ENCODE data around the gene GPR142. TPM values are rescaled to one million over a fixed set of nuclear protein-coding genes. Genes with fewer than 3 reads are reported as not detected.
"Not testable (repeated sequence)": the region's sequence is repeated elsewhere in the genome, so short reads cannot be mapped to it uniquely, and the experiment has no call there.

The GPR142 gene
- total RNA-seq, 1 experiment from 2014 or later = not detected

GRCh38 chr17:74389084-74389753 lies 21.9 kb downstream of the GPR142 start:
- DNase-seq (ENCODE audit: low spot score) = peak; percentile 74
- in situ Hi-C loops (cut with HindIII; ENCODE audit: low sequenced_read_pairs) = no loop called here

GRCh38 chr17:74389937-74390679 lies 22.8 kb downstream of the GPR142 start:
- in situ Hi-C loops (cut with HindIII; ENCODE audit: low sequenced_read_pairs) = no loop called here
- DNase-seq (ENCODE audit: low spot score) = no peak

- in situ Hi-C loops (cut with HindIII; ENCODE audit: low sequenced_read_pairs) = no loop called here
- DNase-seq (ENCODE audit: low spot score) = peak; percentile 47
These were observed 23.7 kb downstream of the GPR142 start for GRCh38 chr17:74390680-74391653.

- in situ Hi-C loops (cut with HindIII; ENCODE audit: low sequenced_read_pairs) = no loop called here
- peak; percentile 71 for DNase-seq (ENCODE audit: low spot score)
These were observed 24.5 kb downstream of the GPR142 start for GRCh38 chr17:74391771-74392170.

GRCh38 chr17:74392848-74393247 lies 25.5 kb downstream of the GPR142 start:
- in situ Hi-C loops (cut with HindIII; ENCODE audit: low sequenced_read_pairs) = no loop called here
- peak; percentile 82 for DNase-seq (ENCODE audit: low spot score)

- in situ Hi-C loops (cut with HindIII; ENCODE audit: low sequenced_read_pairs) = no loop called here
- peak; percentile 91 for DNase-seq (ENCODE audit: low spot score)
These were observed 26.1 kb downstream of the GPR142 start for GRCh38 chr17:74393346-74393942.

- DNase-seq (ENCODE audit: low spot score) = no peak
- in situ Hi-C loops (cut with HindIII; ENCODE audit: low sequenced_read_pairs) = no loop called here
These were observed 27.1 kb downstream of the GPR142 start for GRCh38 chr17:74394275-74394950.

GRCh38 chr17:74394977-74395376 lies 27.7 kb downstream of the GPR142 start:
- DNase-seq (ENCODE audit: low spot score) = peak; percentile 92
- in situ Hi-C loops (cut with HindIII; ENCODE audit: low sequenced_read_pairs) = no loop called here

GRCh38 chr17:74396567-74396966 lies 29.3 kb downstream of the GPR142 start:
- DNase-seq (ENCODE audit: low spot score) = no peak
- in situ Hi-C loops (cut with HindIII; ENCODE audit: low sequenced_read_pairs) = no loop called here

GRCh38 chr17:74402048-74402447 lies 34.7 kb downstream of the GPR142 start:
- no peak for DNase-seq (ENCODE audit: low spot score)
- in situ Hi-C loops (cut with HindIII; ENCODE audit: low sequenced_read_pairs) = no loop called here

- DNase-seq (ENCODE audit: low spot score) = peak; percentile 85
- in situ Hi-C loops (cut with HindIII; ENCODE audit: low sequenced_read_pairs) = no loop called here
These were observed 36.3 kb downstream of the GPR142 start for GRCh38 chr17:74403512-74404137.

GRCh38 chr17:74404218-74404617 lies 36.9 kb downstream of the GPR142 start:
- in situ Hi-C loops (cut with HindIII; ENCODE audit: low sequenced_read_pairs) = no loop called here
- no peak for DNase-seq (ENCODE audit: low spot score)

- in situ Hi-C loops (cut with HindIII; ENCODE audit: low sequenced_read_pairs) = no loop called here
These were observed 37.5 kb downstream of the GPR142 start for GRCh38 chr17:74404789-74405188.

GRCh38 chr17:74405311-74405710 lies 38.0 kb downstream of the GPR142 start:
- DNase-seq (ENCODE audit: low spot score); in situ Hi-C loops (cut with HindIII; ENCODE audit: low sequenced_read_pairs): not testable (repeated sequence)

More at GRCh38 chr17:74404789-74405188, 37.5 kb downstream of the GPR142 start:
- no peak for DNase-seq (ENCODE audit: low spot score)

GRCh38 chr17:74407384-74407783 lies 40.1 kb downstream of the GPR142 start:
- no peak for DNase-seq (ENCODE audit: low spot score)
- in situ Hi-C loops (cut with HindIII; ENCODE audit: low sequenced_read_pairs) = no loop called here

GRCh38 chr17:74408262-74408661 lies 41.0 kb downstream of the GPR142 start:
- in situ Hi-C loops (cut with HindIII; ENCODE audit: low sequenced_read_pairs) = no loop called here
- DNase-seq (ENCODE audit: low spot score) = no peak

- in situ Hi-C loops (cut with HindIII; ENCODE audit: low sequenced_read_pairs) = no loop called here
- peak; percentile 88 for DNase-seq (ENCODE audit: low spot score)
These were observed 41.5 kb downstream of the GPR142 start for GRCh38 chr17:74408815-74409214.

GRCh38 chr17:74410001-74410443 lies 42.7 kb downstream of the GPR142 start:
- no peak for DNase-seq (ENCODE audit: low spot score)
- in situ Hi-C loops (cut with HindIII; ENCODE audit: low sequenced_read_pairs) = no loop called here

All from G401 (cell line).